GM21390 (cell line): ENCODE measurements around the gene SMIM5.

ENCODE experiments used
- ATAC-seq: cut with Tn5 transposase; IDR thresholded peaks from one replicate; pipeline ENCODE4 v1.9.1; 2021; ENCODE audit not compliant: unreplicated experiment

Gene SMIM5

DNA sequence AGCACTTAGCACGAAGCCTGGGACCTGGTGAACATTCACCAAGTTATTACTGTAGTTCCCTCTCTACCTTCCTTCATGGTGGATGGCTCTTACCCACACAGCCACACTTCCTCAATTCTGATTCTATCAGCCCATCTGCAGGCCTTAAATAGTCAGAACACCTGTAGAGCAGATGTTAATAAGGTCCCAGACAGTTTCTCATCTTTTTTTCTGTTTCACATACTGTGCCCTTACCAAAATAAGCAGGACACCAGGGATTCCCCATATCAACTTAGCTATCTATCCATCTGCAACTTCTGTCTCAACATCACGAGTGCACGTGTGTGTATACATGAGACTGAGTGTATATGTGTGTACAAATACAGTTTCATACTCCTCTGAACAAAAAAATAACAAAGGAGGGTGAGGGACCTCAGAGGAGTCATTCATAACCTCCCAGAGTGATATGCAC lies 30.9 kb downstream of the SMIM5 start:
- peak; percentile 70 for ATAC-seq

GRCh38 chr17:75665981-75666380 lies 32.7 kb downstream of the SMIM5 start:
- ATAC-seq = no peak

GRCh38 chr17:75666959-75667790 lies 33.9 kb downstream of the SMIM5 start, which contains the start of the genes RECQL5 and SAP30BP:
RECQL5 (minus strand) TSS chr17:75667154; CDS start chr17:75666557, 597 bp downstream.
SAP30BP (plus strand) TSS chr17:75667338; CDS start chr17:75667373, 35 bp downstream.
- peak; percentile 54 for ATAC-seq

DNA sequence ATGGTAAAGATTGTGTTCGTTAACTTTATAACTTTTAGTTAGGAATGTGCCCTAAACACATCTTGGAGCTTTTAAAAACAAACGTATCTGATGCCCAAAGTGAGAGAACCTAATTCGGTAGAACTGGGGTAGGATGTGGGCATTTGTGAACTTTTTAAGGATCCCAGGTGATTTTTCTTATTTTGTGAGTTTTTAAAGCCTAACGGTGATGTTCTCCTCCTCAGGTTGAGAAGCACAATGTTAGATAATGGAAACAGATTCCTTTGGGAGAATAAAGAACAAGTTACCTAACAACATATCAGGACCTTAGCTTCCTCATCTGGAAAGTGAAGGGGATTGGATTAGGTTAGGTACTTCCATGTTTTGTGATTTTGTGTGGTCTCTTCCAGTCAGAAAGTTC lies 34.6 kb downstream of the SMIM5 start:
- no peak for ATAC-seq

GRCh38 chr17:75668489-75668888 lies 35.3 kb downstream of the SMIM5 start:
- no peak for ATAC-seq

DNA sequence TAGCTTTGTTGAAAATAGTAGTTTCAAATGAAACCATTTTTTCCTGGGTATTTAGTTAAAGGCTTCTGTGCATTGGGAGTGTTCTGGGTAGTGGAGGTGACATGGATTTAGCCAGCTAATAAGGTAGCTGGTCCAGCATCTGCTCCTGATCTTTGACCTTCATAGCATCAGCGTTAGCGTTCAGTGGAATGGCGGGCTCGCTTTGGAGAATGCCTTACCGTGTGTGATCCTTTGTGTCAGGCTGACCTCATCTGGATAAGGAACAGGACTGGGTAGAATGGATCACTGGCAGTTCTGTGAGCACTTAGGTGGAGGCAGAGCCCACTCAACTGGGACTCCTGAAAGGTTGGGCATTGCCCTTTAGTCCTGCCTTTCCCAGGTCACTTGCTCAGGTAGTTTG lies 37.6 kb downstream of the SMIM5 start:
- no peak for ATAC-seq

GRCh38 chr17:75672011-75672410 lies 38.8 kb downstream of the SMIM5 start:
- no peak for ATAC-seq

DNA sequence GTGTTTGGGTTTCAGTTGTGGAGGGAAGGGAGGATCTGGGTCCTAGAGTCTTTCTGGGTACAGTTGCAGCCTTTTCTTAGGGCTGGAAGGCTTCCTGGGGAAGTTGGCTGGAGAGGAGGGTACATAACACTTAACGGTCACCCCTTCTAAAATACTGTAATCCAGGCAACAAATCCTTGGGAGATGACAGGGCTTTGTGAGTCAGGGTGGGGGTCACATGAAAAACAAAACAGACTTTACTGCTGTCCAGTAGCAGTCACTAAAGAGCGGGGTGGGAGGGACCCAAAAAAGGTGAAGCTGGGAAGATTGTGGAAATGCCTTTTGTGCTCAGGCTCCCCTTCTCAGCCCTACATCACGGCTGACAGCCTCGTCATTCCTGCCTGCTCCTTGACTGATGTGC lies 40.3 kb downstream of the SMIM5 start:
- no peak for ATAC-seq

DNA sequence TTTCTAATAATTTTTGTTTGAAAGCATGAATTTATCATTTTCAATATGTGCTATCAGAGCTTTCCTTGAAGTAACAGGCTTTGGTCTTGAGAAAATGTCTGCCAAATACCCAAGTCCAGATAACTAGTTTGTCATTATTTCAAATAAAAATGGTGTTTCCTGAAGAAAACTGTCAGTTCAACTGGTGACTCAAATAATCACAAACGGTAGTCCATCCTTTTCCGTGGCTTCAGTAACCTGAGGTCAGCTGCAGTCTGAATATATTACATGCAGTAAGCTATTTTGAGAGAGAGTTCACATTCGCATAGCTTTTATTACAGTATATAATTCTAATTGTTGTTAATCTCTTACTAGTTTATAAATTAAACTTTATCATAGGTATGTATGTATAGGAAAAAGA lies 43.2 kb downstream of the SMIM5 start:
- ATAC-seq = no peak

DNA sequence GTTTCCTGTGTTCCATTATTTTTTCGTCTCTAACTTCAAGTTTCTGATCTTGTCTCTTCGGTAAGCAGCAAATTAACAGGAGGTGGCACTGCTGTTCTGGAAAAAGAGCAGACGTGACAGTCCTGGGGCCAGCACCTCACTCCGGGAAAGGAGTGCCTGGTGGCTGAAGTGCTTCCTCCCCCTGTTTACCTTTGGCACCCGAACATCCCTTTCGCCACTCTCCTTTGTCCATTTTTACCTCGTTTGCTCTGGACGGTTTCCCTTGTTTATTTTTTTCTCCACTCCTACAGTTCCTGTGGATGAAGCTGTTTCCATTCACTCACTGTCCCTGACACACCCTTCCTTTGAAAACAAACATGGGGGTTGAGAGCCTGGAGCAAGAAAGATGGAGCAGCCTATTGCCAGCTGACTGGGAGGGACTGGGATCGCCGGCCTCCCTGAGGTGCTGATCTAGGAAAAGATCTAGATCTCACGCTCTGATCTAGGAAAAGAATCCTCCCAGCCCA lies 46.5 kb downstream of the SMIM5 start:
- ATAC-seq = no peak

GRCh38 chr17:75680431-75680830 lies 47.2 kb downstream of the SMIM5 start:
- ATAC-seq = no peak

DNA sequence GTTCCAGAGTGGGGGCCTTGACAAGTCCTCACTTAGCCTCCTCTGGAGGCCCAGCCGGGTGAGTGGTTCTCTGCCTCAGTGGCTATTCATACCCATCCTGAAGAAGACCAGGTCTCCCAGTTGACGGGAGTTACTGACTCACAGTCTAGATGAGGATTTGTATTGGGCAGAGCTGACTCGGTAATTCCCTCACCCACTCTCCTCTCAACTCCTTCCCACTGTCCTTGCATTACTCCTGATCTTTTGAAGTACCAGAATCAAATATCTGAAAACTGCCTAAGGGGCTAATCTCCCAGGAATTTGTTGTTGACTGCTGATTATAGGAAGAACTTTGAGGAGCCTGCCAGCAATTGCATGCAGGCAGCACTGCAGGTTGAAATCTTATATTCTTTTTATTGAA lies 48.1 kb downstream of the SMIM5 start:
- ATAC-seq = no peak

DNA sequence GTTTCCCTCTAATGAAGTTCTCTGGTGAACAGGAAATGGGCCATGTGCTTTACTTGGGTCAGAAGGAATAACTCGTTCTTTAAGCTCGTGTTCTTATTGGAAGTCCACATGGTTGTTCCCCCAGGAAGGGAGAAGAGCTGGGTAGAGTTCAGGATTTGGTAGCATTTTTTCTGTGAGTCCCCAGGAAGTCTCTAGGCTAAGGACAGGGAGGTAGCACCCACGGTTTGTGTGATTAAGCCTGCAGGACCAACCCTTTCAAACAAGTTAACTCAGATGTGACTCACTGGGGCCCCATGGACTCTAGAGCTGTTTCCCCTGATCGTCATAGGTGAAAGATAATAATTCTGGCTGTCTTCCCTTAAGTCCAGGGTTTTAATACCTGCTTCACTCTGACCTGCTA lies 50.3 kb downstream of the SMIM5 start:
- no peak for ATAC-seq

DNA sequence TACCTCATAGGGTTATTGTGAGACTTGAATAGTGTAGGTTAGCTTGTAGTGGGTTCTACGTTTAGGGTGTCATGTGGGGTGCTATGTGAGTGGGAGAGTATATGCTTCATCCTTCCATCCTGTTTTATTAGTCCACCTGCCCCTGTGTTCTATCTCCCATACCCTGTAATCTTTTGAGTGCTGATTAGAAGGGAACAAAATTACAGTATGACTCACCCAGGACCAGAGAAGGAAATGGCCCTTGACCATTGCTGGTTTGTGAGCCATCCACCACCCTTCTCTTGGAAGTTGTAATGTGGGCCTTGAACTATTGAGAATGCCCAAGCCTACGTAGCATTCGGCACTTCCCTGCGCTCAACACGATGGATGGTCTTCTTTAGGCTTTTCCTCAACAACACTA lies 51.0 kb downstream of the SMIM5 start:
- ATAC-seq = no peak

DNA sequence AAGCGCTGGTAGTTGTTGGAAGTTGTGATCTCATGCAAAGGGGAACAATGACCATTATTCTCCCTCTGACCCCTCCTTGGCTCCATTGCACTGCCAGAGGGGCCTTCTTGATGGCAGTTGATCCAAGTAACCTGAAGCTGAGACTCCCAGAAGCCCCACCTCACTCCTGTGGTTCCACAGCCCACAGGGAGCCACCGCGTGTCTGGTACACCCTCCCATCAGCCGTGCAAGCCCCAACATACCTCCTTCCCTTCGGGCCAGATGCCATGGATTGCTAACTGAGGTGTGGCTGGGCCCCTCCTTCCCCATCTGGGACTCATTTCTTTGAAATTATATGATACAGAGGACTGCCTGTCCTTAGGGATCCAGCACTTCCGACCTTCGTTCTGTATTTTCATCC lies 51.7 kb downstream of the SMIM5 start:
- ATAC-seq = no peak

GRCh38 chr17:75685499-75685898 lies 52.3 kb downstream of the SMIM5 start:
- ATAC-seq = no peak

DNA sequence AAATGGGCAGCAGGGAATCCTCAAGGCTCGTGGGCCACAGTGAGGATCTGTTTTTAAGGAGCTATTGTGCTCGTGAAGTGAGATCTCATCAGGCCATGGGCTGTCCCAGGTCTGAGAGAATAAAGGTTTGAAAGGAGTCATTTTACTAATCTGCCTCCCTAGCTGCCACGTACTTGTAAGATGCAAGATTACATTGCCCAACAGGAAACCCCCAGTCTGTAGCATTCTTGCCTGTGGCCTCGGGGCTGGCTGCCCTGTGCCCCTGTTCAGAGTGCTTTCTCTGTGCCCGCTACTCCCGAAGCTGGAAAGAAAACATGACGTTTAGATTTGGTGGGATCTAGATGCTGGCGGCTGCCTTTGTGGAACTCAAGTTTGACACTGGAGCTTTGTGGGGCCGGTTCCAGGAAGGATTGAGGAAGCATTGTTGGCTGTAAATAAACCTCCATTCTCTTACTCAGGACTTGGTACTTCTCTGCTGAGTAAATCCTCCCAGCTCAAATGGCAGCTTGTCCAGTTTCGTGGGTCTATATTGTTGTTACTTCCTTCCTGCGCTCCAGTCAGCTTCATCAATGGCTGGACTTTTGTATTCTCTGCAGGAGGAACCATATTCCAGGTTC lies 55.1 kb downstream of the SMIM5 start:
- ATAC-seq = no peak

GRCh38 chr17:75689441-75689873 lies 56.2 kb downstream of the SMIM5 start:
- ATAC-seq = no peak
